Right lobe of liver (tissue), 6 donors: ENCODE results near the gene HTRA3. TPM values are rescaled to one million over a fixed set of nuclear protein-coding genes. Genes with fewer than 3 reads are reported as not detected.
"Not testable (repeated sequence)": the region's sequence is repeated elsewhere in the genome, so short reads cannot be mapped to it uniquely, and the experiment has no call there.

Experiments
- ATAC-seq, 4 donors: fragments of 200-7000 bp; cut with Tn5 transposase; one replicate each; pipeline ENCODE4 v1.9.1; 2020; ENCODE audit warnings: mild to moderate bottlenecking in 4 of 4, moderate library complexity in 4 of 4
- DNase-seq, 3 donors: peaks; one replicate each; pipeline ENCODE4 v3.0.0-alpha.2; 2020
- H3K27ac ChIP-seq, 3 donors: fragments of 200-600 bp; one replicate each; pipeline ENCODE4 v1.8.0; 2022
- H3K27me3 ChIP-seq, 2 donors: fragments of 200-600 bp; one replicate each; pipeline ENCODE4 v1.8.0; 2022
- H3K36me3 ChIP-seq, 4 donors: fragments of 200-600 bp; sonication (generic) in 1 of 4; one replicate each; pipeline versions ENCODE4 v1.5.1 to v1.8.0; 2017 to 2022; ENCODE audit warnings: control low read depth in 1 of 4
- H3K4me1 ChIP-seq, 4 donors: fragments of 200-600 bp; sonication (generic) in 1 of 4; one replicate each; pipeline versions ENCODE4 v1.5.1 to v1.8.0; 2017 to 2022; ENCODE audit warnings: control low read depth in 1 of 4
- H3K4me3 ChIP-seq, 3 donors: fragments of 200-600 bp; one replicate each; pipeline ENCODE4 v1.8.0; 2022
- H3K9me3 ChIP-seq, 4 donors: fragments of 200-600 bp; sonication (generic) in 1 of 4; one replicate each; pipeline versions ENCODE4 v1.5.1 to v1.8.0; 2017 to 2022; ENCODE audit warnings: control low read depth in 1 of 4
- POLR2A ChIP-seq: fragments of 450-650 bp; IDR thresholded peaks from one replicate; pipeline ENCODE4 v1.6.1; 2017; ENCODE audit warnings: antibody characterized with exemption, mild to moderate bottlenecking
- WGBS: methylation state at CpG from one replicate; pipeline ENCODE4 v1.1.6; 2018; ENCODE audit warnings: low coverage, low lambda C conversion rate; ENCODE audit not compliant: insufficient coverage; ENCODE audit errors: missing lambda C conversion rate; 5-methylcytosine and 5-hydroxymethylcytosine counted together
- intact Hi-C, 2 donors: fragments of 100-400 bp; cut with DNase I; formaldehyde crosslinking; loops; one replicate each; pipeline versions ENCODE4 v1.11.2 to v1.14.1; 2022
- total RNA-seq, 6 experiments: library from RNA; depleted of rRNA in 2 of 6; stranded (reverse); fragments of >200 nt in 2 of 6; fragmentation: NEBNext Ultra II Directional in 3 of 6; extraction: Animal tissue kit (Norgen Biotek cat#: 25700) in 3 of 6; gene quantifications; one replicate each; pipeline versions ENCODE4 v1.1.0 to v1.2.4, GENCODE V29; 2016 to 2023
- TF ChIP-seq, protein P1 (sequence below), 4 donors: fragments of 200-600 bp in 3 of 4; fragments of 450-650 bp in 1 of 4; IDR thresholded peaks; one replicate each; pipeline versions ENCODE4 v1.5.1 to v1.8.0; 2016 to 2022; ENCODE audit warnings: antibody characterized with exemption in 4 of 4, mild to moderate bottlenecking in 2 of 4
- donor health status: DM: no; HTN: yes; CAD: no.
- donor health status: DM: no; HTN: no; CAD: no.
- donor health status: DM: no; HTN: no; CAD: no.
- donor health status: DM: no; HTN: yes; CAD: no.
- donor health status: DM: no; HTN: yes; CAD: no.

Gene HTRA3
- total RNA-seq, 6 experiments from 2014 or later: 0.32 to 1.6 (median 1.0) TPM

DNA sequence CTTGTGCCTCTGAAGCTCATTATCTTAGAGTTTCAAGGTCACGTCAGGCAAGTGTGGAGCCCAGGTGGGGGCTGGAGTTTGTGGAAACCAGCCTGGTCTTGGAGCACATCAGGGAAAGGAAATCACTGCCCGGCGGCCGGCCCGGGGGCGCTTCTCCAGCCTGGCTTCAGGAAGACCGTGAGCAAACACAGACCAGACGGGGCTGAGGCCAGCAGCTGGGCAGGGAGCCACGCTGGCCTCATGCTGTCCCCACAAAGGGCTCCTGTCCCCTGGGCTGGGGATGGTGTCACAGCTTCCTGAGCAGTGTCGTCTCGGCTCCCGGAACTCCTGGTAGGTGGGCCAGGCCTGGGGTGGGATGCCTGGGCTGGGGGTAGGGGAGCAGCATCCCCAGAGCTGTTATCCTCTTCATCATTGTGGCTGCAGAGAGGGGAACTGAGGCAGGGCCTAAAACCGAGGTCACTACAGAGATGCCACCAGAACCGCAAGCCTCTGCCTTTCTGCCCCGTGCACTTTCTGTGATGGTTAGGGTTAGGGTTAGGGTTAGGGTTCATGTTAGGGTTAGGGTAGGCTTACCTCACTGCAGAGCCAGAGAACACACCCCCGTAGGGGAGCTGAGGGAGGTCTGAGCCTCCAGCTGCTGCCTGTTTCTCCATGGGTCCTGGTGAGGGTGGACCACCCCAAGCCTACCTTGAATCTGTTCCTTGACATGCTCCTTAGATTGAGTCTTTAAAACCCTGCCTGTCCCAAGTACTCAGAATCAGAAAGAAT, 77.5 kb downstream of the HTRA3 start:
- no peak overlapping the region for H3K27ac ChIP-seq
- no peaks in the 10 kb centered on the region for H3K4me1 ChIP-seq
- no peaks in the 10 kb centered on the region for H3K9me3 ChIP-seq
- no peak for TF ChIP-seq POLR2A
- TF ChIP-seq, protein P1, sequence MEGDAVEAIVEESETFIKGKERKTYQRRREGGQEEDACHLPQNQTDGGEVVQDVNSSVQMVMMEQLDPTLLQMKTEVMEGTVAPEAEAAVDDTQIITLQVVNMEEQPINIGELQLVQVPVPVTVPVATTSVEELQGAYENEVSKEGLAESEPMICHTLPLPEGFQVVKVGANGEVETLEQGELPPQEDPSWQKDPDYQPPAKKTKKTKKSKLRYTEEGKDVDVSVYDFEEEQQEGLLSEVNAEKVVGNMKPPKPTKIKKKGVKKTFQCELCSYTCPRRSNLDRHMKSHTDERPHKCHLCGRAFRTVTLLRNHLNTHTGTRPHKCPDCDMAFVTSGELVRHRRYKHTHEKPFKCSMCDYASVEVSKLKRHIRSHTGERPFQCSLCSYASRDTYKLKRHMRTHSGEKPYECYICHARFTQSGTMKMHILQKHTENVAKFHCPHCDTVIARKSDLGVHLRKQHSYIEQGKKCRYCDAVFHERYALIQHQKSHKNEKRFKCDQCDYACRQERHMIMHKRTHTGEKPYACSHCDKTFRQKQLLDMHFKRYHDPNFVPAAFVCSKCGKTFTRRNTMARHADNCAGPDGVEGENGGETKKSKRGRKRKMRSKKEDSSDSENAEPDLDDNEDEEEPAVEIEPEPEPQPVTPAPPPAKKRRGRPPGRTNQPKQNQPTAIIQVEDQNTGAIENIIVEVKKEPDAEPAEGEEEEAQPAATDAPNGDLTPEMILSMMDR (IDR thresholded peaks at IDR 0.05): no peak
- DNase-seq: peak in 1 of 3 donors; percentile 25
- no peaks in the 10 kb centered on the region for H3K27me3 ChIP-seq
- ATAC-seq: peak in 2 of 4 donors; percentile 32 to 46
- WGBS: no CpG with 5 or more reads among the region's 16 CpGs
- no peaks in the 10 kb centered on the region for H3K36me3 ChIP-seq
- H3K4me3 ChIP-seq: no peak overlapping the region
- intact Hi-C loops: no loop called here

DNA sequence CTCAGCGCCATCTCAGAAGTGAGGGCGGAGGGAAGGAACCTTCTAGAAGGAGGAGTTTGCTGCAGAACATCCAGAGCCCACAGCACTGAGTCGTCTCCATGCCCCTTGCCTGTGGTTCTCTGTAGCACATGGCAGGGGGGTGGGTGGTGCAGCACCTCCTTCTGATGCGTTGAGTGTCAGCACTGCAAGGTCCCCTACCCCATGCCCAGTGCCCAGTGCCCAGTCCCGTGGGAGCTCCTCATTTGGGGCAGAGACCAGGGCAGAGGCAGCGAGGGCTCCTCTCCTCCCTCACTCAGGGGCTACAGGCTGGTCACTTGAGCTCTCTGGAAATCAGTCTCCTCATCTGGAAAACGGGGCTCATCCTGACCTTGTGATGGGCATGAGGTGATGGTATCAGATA, 78.1 kb downstream of the HTRA3 start:
- TF ChIP-seq POLR2A: no peak
- H3K4me1 ChIP-seq: no peaks in the 10 kb centered on the region
- no peaks in the 10 kb centered on the region for H3K27me3 ChIP-seq
- WGBS: no CpG with 5 or more reads among the region's 7 CpGs
- H3K27ac ChIP-seq: no peak overlapping the region
- ATAC-seq (no peak), DNase-seq (no peak)
- intact Hi-C loops: no loop called here
- no peaks in the 10 kb centered on the region for H3K36me3 ChIP-seq
- H3K9me3 ChIP-seq: no peaks in the 10 kb centered on the region
- H3K4me3 ChIP-seq: no peak overlapping the region

- TF ChIP-seq POLR2A: no peak
- TF ChIP-seq, protein P1 (IDR thresholded peaks at IDR 0.05): no peak
- ATAC-seq: no peak
- Histone ChIP-seq H3K4me1 (no peaks in the 10 kb centered on the region), H3K4me3 (no peak overlapping the region), H3K27me3 (no peaks in the 10 kb centered on the region), H3K36me3 (no peaks in the 10 kb centered on the region), H3K27ac (no peak overlapping the region), H3K9me3 (no peaks in the 10 kb centered on the region)
- 0% methylated on average over 1 of the region's 6 CpGs for WGBS
- DNase-seq: no peak
- intact Hi-C loops: no loop called here
Measured at GRCh38 chr4:8348071-8348470, 78.5 kb downstream of the HTRA3 start.

DNA sequence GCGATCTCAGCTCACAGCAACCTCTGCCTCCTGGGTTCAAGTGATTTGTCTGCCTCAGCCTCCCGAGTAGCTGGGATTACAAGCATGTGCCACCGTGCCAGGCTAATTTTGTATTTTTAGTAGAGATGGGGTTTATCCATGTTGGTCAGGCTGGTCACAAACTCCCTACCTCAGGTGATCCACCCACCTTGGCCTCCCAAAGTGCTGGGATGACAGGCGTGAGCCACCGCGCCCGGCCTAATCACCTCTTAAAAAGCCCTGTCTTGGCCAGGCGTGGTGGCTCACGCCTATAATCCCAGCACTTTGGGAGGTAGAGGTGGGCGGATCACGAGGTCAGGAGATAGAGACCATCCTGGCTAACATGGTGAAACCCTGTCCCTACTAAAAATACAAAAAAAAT, 79.7 kb downstream of the HTRA3 start:
- H3K4me3 ChIP-seq, intact Hi-C loops, H3K36me3 ChIP-seq, H3K4me1 ChIP-seq, H3K27me3 ChIP-seq, ATAC-seq, DNase-seq, H3K27ac ChIP-seq, H3K9me3 ChIP-seq: not testable (repeated sequence)
- 97% methylated on average over 6 of the region's 11 CpGs for WGBS

GRCh38 chr4:8349664-8350236, 80.2 kb downstream of the HTRA3 start:
- ATAC-seq (no peak), DNase-seq (peak in 1 of 3 donors; percentile 35)
- WGBS: 72% methylated on average over 3 of the region's 7 CpGs
- Histone ChIP-seq H3K4me3 (no peak overlapping the region), H3K9me3 (no peaks in the 10 kb centered on the region), H3K27me3 (no peaks in the 10 kb centered on the region), H3K36me3 (no peaks in the 10 kb centered on the region), H3K27ac (no peak overlapping the region), H3K4me1 (no peaks in the 10 kb centered on the region)
- intact Hi-C loops: no loop called here
- TF ChIP-seq POLR2A: no peak
- TF ChIP-seq, protein P1 (IDR thresholded peaks at IDR 0.05): no peak
